ENCODE data around the gene SMAD7.
A peak's percentile ranks its signal among the peaks of the same experiment; 100 is the strongest.

Gene SMAD7

GRCh38 chr18:48951448-48952286, 902 bp upstream of the SMAD7 start:
- no peak for TF ChIP-seq ZNF274 (IDR thresholded peaks at IDR 0.05; ENCODE audit: low read depth, low read length)
- DNase-seq (ENCODE audit: low read depth, low spot score), result peak; percentile 79
- peak overlapping the region; percentile 94 for H3K4me3 ChIP-seq (ENCODE audit: insufficient read length, low read depth)
- peaks cover 7% of the 10 kb centered on the region for H3K27me3 ChIP-seq (ENCODE audit: insufficient read depth, insufficient read length)
- H3K9me3 ChIP-seq (ENCODE audit: insufficient read depth, low read length), result no peaks in the 10 kb centered on the region
- no peaks in the 10 kb centered on the region for H3K4me1 ChIP-seq (ENCODE audit: insufficient read depth, insufficient read length)
- peak overlapping the region; percentile 96 for H3K9ac ChIP-seq (ENCODE audit: insufficient read length, low read depth)
- H3K36me3 ChIP-seq (ENCODE audit: insufficient read depth, insufficient read length, low read length), result peaks cover 37% of the 10 kb centered on the region

- Histone ChIP-seq H3K4me3 (ENCODE audit: insufficient read length, low read depth) (peak overlapping the region; percentile 94), H3K27me3 (ENCODE audit: insufficient read depth, insufficient read length) (peaks cover 4% of the 10 kb centered on the region), H3K9ac (ENCODE audit: insufficient read length, low read depth) (peak overlapping the region; percentile 96), H3K36me3 (ENCODE audit: insufficient read depth, insufficient read length, low read length) (peaks cover 55% of the 10 kb centered on the region), H3K9me3 (ENCODE audit: insufficient read depth, low read length) (no peaks in the 10 kb centered on the region), H3K4me1 (ENCODE audit: insufficient read depth, insufficient read length) (peaks cover 2% of the 10 kb centered on the region)
- no peak for DNase-seq (ENCODE audit: low read depth, low spot score)
- TF ChIP-seq SUZ12 (IDR thresholded peaks at IDR 0.05; ENCODE audit: extremely low read depth, insufficient read depth, insufficient read length), result no peak
- TF ChIP-seq ZNF274 (IDR thresholded peaks at IDR 0.05; ENCODE audit: low read depth, low read length), result no peak
These were observed 894 bp downstream of the SMAD7 start for GRCh38 chr18:48949606-48950535.

GRCh38 chr18:48949050-48949605, 1.6 kb downstream of the SMAD7 start:
- peaks cover 62% of the 10 kb centered on the region for H3K36me3 ChIP-seq (ENCODE audit: insufficient read depth, insufficient read length, low read length)
- peak overlapping the region; percentile 94 for H3K4me3 ChIP-seq (ENCODE audit: insufficient read length, low read depth)
- no peak for DNase-seq (ENCODE audit: low read depth, low spot score)
- H3K4me1 ChIP-seq (ENCODE audit: insufficient read depth, insufficient read length), result peaks cover 2% of the 10 kb centered on the region
- H3K27me3 ChIP-seq (ENCODE audit: insufficient read depth, insufficient read length), result peaks cover 3% of the 10 kb centered on the region
- H3K9ac ChIP-seq (ENCODE audit: insufficient read length, low read depth), result peak overlapping the region; percentile 96
- no peaks in the 10 kb centered on the region for H3K9me3 ChIP-seq (ENCODE audit: insufficient read depth, low read length)
- TF ChIP-seq ZNF274 (IDR thresholded peaks at IDR 0.05; ENCODE audit: low read depth, low read length) (no peak), SUZ12 (IDR thresholded peaks at IDR 0.05; ENCODE audit: extremely low read depth, insufficient read depth, insufficient read length) (no peak), YY1 (IDR thresholded peaks at IDR 0.05; ENCODE audit: insufficient read depth, insufficient read length) (no peak)

GRCh38 chr18:48948112-48949049, 2.4 kb downstream of the SMAD7 start:
- Histone ChIP-seq H3K27me3 (ENCODE audit: insufficient read depth, insufficient read length) (no peaks in the 10 kb centered on the region), H3K9me3 (ENCODE audit: insufficient read depth, low read length) (no peaks in the 10 kb centered on the region), H3K9ac (ENCODE audit: insufficient read length, low read depth) (peak overlapping the region; percentile 96), H3K4me1 (ENCODE audit: insufficient read depth, insufficient read length) (peaks cover 3% of the 10 kb centered on the region), H3K36me3 (ENCODE audit: insufficient read depth, insufficient read length, low read length) (peaks cover 70% of the 10 kb centered on the region), H3K4me3 (ENCODE audit: insufficient read length, low read depth) (peak overlapping the region; percentile 94)
- no peak for TF ChIP-seq YY1 (IDR thresholded peaks at IDR 0.05; ENCODE audit: insufficient read depth, insufficient read length)
- TF ChIP-seq SUZ12 (IDR thresholded peaks at IDR 0.05; ENCODE audit: extremely low read depth, insufficient read depth, insufficient read length), result no peak
- TF ChIP-seq ZNF274 (IDR thresholded peaks at IDR 0.05; ENCODE audit: low read depth, low read length), result no peak
- DNase-seq (ENCODE audit: low read depth, low spot score), result no peak

- H3K36me3 ChIP-seq (ENCODE audit: insufficient read depth, insufficient read length, low read length), result peaks cover 78% of the 10 kb centered on the region
- H3K9me3 ChIP-seq (ENCODE audit: insufficient read depth, low read length), result no peaks in the 10 kb centered on the region
- peaks cover 10% of the 10 kb centered on the region for H3K4me1 ChIP-seq (ENCODE audit: insufficient read depth, insufficient read length)
- no peak for DNase-seq (ENCODE audit: low read depth, low spot score)
- H3K9ac ChIP-seq (ENCODE audit: insufficient read length, low read depth), result peak overlapping the region; percentile 85
- H3K27me3 ChIP-seq (ENCODE audit: insufficient read depth, insufficient read length), result no peaks in the 10 kb centered on the region
- TF ChIP-seq YY1 (IDR thresholded peaks at IDR 0.05; ENCODE audit: insufficient read depth, insufficient read length), result no peak
- no peak for TF ChIP-seq ZNF274 (IDR thresholded peaks at IDR 0.05; ENCODE audit: low read depth, low read length)
- TF ChIP-seq SUZ12 (IDR thresholded peaks at IDR 0.05; ENCODE audit: extremely low read depth, insufficient read depth, insufficient read length), result no peak
- H3K4me3 ChIP-seq (ENCODE audit: insufficient read length, low read depth), result peak overlapping the region; percentile 94
These were observed 3.2 kb downstream of the SMAD7 start for GRCh38 chr18:48947560-48947959.

GRCh38 chr18:48947092-48947491, 3.7 kb downstream of the SMAD7 start:
- H3K27me3 ChIP-seq (ENCODE audit: insufficient read depth, insufficient read length), result no peaks in the 10 kb centered on the region
- TF ChIP-seq ZNF274 (IDR thresholded peaks at IDR 0.05; ENCODE audit: low read depth, low read length) (no peak), YY1 (IDR thresholded peaks at IDR 0.05; ENCODE audit: insufficient read depth, insufficient read length) (no peak), SUZ12 (IDR thresholded peaks at IDR 0.05; ENCODE audit: extremely low read depth, insufficient read depth, insufficient read length) (no peak)
- peaks cover 83% of the 10 kb centered on the region for H3K36me3 ChIP-seq (ENCODE audit: insufficient read depth, insufficient read length, low read length)
- H3K4me3 ChIP-seq (ENCODE audit: insufficient read length, low read depth), result peak overlapping the region; percentile 94
- H3K9me3 ChIP-seq (ENCODE audit: insufficient read depth, low read length), result no peaks in the 10 kb centered on the region
- peaks cover 12% of the 10 kb centered on the region for H3K4me1 ChIP-seq (ENCODE audit: insufficient read depth, insufficient read length)
- H3K9ac ChIP-seq (ENCODE audit: insufficient read length, low read depth), result peak overlapping the region; percentile 85
- no peak for DNase-seq (ENCODE audit: low read depth, low spot score)
